ENCODE results near the gene SEC61A2.
"Not testable (repeated sequence)": the region's sequence is repeated elsewhere in the genome, so short reads cannot be mapped to it uniquely, and the experiment has no call there.

The SEC61A2 gene

GRCh38 chr10:12158111-12158510 lies 28.6 kb downstream of the SEC61A2 start:
- no peak overlapping the region for H3K27ac ChIP-seq
- TF ChIP-seq CTCF (conservative IDR thresholded peaks at IDR 0.05), result no peak

GRCh38 chr10:12160664-12161063 lies 31.2 kb downstream of the SEC61A2 start:
- H3K27ac ChIP-seq, result no peak overlapping the region
- TF ChIP-seq CTCF (conservative IDR thresholded peaks at IDR 0.05) (no peak), ZFX (IDR thresholded peaks at IDR 0.05) (no peak)

GRCh38 chr10:12162927-12163326 lies 33.5 kb downstream of the SEC61A2 start:
- TF ChIP-seq ZFX (IDR thresholded peaks at IDR 0.05), result no peak
- TF ChIP-seq CTCF (conservative IDR thresholded peaks at IDR 0.05), result no peak
- no peak overlapping the region for H3K27ac ChIP-seq

- no peak for TF ChIP-seq CTCF (conservative IDR thresholded peaks at IDR 0.05)
- TF ChIP-seq ZFX (IDR thresholded peaks at IDR 0.05), result no peak
- H3K27ac ChIP-seq, result no peak overlapping the region
Observed at GRCh38 chr10:12164085-12164484, 34.6 kb downstream of the SEC61A2 start.

- no peak overlapping the region for H3K27ac ChIP-seq
- TF ChIP-seq CTCF (conservative IDR thresholded peaks at IDR 0.05), result no peak
- TF ChIP-seq ZFX (IDR thresholded peaks at IDR 0.05), result no peak
Observed at GRCh38 chr10:12165036-12165435, 35.6 kb downstream of the SEC61A2 start.

- TF ChIP-seq ZFX (IDR thresholded peaks at IDR 0.05) (no peak), CTCF (conservative IDR thresholded peaks at IDR 0.05) (no peak)
Observed at GRCh38 chr10:12165999-12166775, 36.7 kb downstream of the SEC61A2 start.

GRCh38 chr10:12171512-12171911 lies 42.0 kb downstream of the SEC61A2 start:
- not testable (repeated sequence) for H3K27ac ChIP-seq

More at GRCh38 chr10:12165999-12166775, 36.7 kb downstream of the SEC61A2 start:
- H3K27ac ChIP-seq, result no peak overlapping the region

- no peak overlapping the region for H3K27ac ChIP-seq
- no peak for TF ChIP-seq CTCF (conservative IDR thresholded peaks at IDR 0.05)
- TF ChIP-seq ZFX (IDR thresholded peaks at IDR 0.05), result no peak
Observed at GRCh38 chr10:12177642-12178041, 48.2 kb downstream of the SEC61A2 start.

Data from C4-2B (cell line).